SK-N-SH (cell line): ENCODE results near the gene PRMT7.

ENCODE experiments used
- CHD2 ChIP-seq: fragments of 150-350 bp; IDR thresholded peaks from 2 replicates; pipeline ENCODE4 v1.6.1; 2018; ENCODE audit warnings: low read length; ENCODE audit not compliant: partially characterized antibody
- EP300 ChIP-seq, 2 experiments: IDR thresholded peaks; 2 replicates each; pipeline versions ENCODE4 v1.4.0 to v1.6.1; 2012; ENCODE audit warnings: borderline replicate concordance in 1 of 2, low read depth in 1 of 2, low read length in 1 of 2
- FOXM1 ChIP-seq: IDR thresholded peaks from 2 replicates; pipeline ENCODE4 v1.4.0; 2012; ENCODE audit warnings: low read depth, mild to moderate bottlenecking
- MEF2A ChIP-seq: IDR thresholded peaks from 2 replicates; pipeline ENCODE4 v1.4.0; 2012; ENCODE audit warnings: low read depth, borderline replicate concordance
- POLR2AphosphoS5 ChIP-seq: IDR thresholded peaks from 2 replicates; pipeline ENCODE4 v1.6.1; 2012; ENCODE audit warnings: low read depth, low read length
- RAD21 ChIP-seq: IDR thresholded peaks from 2 replicates; pipeline ENCODE4 v1.6.1; 2012; ENCODE audit warnings: mild to moderate bottlenecking, low read length
- RCOR1 ChIP-seq: fragments of 150-350 bp; IDR thresholded peaks from 2 replicates; pipeline ENCODE4 v1.6.1; 2017; ENCODE audit warnings: antibody characterized with exemption, low read length
- TAF1 ChIP-seq: IDR thresholded peaks from 2 replicates; pipeline ENCODE4 v1.6.1; 2012; ENCODE audit warnings: low read depth, mild to moderate bottlenecking, low read length, moderate library complexity, borderline replicate concordance
- TF ChIP-seq, protein P1 (sequence below): fragments of 200-600 bp; sonication (generic); IDR thresholded peaks from 2 replicates; pipeline ENCODE4 v1.6.1; 2017; ENCODE audit warnings: antibody characterized with exemption, mild to moderate bottlenecking, moderate library complexity
- TF ChIP-seq, protein P2 (sequence below): fragments of 150-350 bp; IDR thresholded peaks from 2 replicates; pipeline ENCODE4 v1.6.1; 2017; ENCODE audit warnings: antibody characterized with exemption, low read length, low read depth, borderline replicate concordance

DNA sequence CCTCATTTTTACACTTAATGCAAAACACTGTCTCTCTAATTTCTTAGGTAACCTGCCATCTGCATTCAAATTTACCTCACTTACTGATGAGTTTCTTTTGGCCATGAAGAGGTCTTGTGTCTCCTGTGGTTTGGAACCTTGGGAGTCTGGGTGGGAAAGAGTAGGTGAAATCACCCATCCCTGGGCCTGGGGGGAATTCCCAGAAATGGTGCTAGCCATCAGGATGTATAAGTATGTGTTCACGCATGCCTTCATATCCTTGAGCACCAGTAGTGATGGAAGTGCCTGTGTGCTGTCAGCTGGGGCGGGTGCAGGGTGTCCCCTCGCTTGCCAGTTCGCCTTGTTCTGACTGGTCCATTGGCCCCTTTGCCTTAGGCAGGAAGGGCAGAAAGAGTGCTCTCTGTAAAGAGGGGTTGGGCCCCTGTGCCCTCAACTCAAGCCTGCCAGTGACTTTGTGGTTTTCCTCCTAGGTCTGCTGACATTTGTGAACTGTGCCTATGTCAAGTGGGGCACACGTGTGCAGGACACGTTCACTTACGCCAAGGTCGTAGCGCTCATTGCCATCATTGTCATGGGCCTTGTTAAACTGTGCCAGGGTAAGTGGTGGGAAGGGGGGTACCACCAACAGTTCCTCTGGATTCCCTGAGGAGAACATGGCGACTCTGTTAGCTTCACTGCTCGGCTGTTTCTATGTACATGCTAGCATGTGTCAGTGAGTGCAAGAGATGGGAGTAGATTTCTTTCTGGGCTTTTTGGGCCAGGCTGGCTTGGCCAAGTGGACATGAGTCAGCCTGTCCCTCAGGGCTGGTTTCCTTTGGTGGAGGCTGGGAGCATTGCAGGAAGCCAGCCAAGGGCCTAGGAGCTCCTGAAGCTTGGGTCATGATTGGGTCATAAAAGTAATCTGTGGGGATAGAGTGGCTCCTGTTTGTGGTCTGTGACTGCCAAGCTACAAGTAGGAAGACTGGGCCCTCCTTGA lies 23.3 kb upstream of the PRMT7 start:
- TF ChIP-seq, protein P1, sequence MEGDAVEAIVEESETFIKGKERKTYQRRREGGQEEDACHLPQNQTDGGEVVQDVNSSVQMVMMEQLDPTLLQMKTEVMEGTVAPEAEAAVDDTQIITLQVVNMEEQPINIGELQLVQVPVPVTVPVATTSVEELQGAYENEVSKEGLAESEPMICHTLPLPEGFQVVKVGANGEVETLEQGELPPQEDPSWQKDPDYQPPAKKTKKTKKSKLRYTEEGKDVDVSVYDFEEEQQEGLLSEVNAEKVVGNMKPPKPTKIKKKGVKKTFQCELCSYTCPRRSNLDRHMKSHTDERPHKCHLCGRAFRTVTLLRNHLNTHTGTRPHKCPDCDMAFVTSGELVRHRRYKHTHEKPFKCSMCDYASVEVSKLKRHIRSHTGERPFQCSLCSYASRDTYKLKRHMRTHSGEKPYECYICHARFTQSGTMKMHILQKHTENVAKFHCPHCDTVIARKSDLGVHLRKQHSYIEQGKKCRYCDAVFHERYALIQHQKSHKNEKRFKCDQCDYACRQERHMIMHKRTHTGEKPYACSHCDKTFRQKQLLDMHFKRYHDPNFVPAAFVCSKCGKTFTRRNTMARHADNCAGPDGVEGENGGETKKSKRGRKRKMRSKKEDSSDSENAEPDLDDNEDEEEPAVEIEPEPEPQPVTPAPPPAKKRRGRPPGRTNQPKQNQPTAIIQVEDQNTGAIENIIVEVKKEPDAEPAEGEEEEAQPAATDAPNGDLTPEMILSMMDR: no peak
- TF ChIP-seq RCOR1: no peak
- no peak for TF ChIP-seq RAD21
- no peak for TF ChIP-seq EP300 (IDR thresholded peaks at IDR 0.05; ENCODE audit: borderline replicate concordance in 1 of 2, low read depth in 1 of 2, low read length in 1 of 2)
- TF ChIP-seq TAF1: no peak
- TF ChIP-seq CHD2: no peak
- TF ChIP-seq, protein P2, sequence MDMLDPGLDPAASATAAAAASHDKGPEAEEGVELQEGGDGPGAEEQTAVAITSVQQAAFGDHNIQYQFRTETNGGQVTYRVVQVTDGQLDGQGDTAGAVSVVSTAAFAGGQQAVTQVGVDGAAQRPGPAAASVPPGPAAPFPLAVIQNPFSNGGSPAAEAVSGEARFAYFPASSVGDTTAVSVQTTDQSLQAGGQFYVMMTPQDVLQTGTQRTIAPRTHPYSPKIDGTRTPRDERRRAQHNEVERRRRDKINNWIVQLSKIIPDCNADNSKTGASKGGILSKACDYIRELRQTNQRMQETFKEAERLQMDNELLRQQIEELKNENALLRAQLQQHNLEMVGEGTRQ: no peak
- no peak for TF ChIP-seq POLR2AphosphoS5
- no peak for TF ChIP-seq FOXM1
- TF ChIP-seq MEF2A: no peak
